ENCODE results near the gene MRPL54. TPM values are rescaled to one million over a fixed set of nuclear protein-coding genes. Genes with fewer than 3 reads are reported as not detected.

Gene MRPL54
- total RNA-seq, 1 donor from 2014 or later = 43.5 TPM

DNA sequence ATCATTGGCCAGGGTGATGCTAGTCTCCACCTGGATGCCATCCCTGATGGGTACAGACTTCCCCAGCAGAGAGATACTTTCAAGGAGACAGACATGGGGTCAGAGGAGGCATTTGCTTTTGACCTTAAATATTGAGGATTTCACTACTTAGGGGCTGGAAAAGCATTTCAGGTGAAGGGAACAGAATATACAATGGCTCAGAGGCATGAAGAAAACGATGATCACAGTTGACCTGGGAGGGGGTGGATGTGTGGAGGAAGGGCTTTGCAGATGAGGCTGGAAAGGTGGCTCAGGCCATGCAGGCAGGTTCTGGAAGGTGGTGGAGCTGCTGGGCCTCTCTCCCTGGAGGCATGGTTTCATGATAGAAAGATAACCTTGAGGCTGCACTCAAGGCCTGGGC lies 19.8 kb downstream of the MRPL54 start:
- Mint-ChIP-seq H3K4me3 (ENCODE audit: unreplicated experiment) (no peak overlapping the region), H3K27me3 (ENCODE audit: low read depth, unreplicated experiment) (peaks cover 9% of the 10 kb centered on the region), H3K4me1 (ENCODE audit: low read depth, unreplicated experiment) (no peaks in the 10 kb centered on the region), H3K27ac (ENCODE audit: unreplicated experiment) (no peak overlapping the region), H3K36me3 (ENCODE audit: low read depth, unreplicated experiment) (peaks cover 9% of the 10 kb centered on the region), H3K9me3 (ENCODE audit: unreplicated experiment) (peaks cover 21% of the 10 kb centered on the region)
- no peaks in the 10 kb centered on the region for H4K20me1 ChIP-seq (ENCODE audit: insufficient read depth, low read length)
- H3K4me3 ChIP-seq (ENCODE audit: insufficient read depth, low read depth, low read length) = no peak overlapping the region
- H3K27me3 ChIP-seq (ENCODE audit: insufficient read depth, low read length) = peaks cover 7% of the 10 kb centered on the region
- no peak overlapping the region for H3K27ac ChIP-seq (ENCODE audit: low read depth, low read length)
- peaks cover 22% of the 10 kb centered on the region for H3K9me3 ChIP-seq (ENCODE audit: insufficient read depth, low read depth, low read length)
- TF ChIP-seq EZH2 (IDR thresholded peaks at IDR 0.05; ENCODE audit: insufficient read depth, low read length) = no peak
- TF ChIP-seq, protein P1, sequence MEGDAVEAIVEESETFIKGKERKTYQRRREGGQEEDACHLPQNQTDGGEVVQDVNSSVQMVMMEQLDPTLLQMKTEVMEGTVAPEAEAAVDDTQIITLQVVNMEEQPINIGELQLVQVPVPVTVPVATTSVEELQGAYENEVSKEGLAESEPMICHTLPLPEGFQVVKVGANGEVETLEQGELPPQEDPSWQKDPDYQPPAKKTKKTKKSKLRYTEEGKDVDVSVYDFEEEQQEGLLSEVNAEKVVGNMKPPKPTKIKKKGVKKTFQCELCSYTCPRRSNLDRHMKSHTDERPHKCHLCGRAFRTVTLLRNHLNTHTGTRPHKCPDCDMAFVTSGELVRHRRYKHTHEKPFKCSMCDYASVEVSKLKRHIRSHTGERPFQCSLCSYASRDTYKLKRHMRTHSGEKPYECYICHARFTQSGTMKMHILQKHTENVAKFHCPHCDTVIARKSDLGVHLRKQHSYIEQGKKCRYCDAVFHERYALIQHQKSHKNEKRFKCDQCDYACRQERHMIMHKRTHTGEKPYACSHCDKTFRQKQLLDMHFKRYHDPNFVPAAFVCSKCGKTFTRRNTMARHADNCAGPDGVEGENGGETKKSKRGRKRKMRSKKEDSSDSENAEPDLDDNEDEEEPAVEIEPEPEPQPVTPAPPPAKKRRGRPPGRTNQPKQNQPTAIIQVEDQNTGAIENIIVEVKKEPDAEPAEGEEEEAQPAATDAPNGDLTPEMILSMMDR (IDR thresholded peaks at IDR 0.05; ENCODE audit: insufficient read depth, low read depth, low read length) = no peak
- DNase-seq (ENCODE audit: low read depth) (no peak), FAIRE-seq (no peak)
- no peaks in the 10 kb centered on the region for H3K36me3 ChIP-seq (ENCODE audit: insufficient read depth, low read length)
- no peaks in the 10 kb centered on the region for H3K4me1 ChIP-seq (ENCODE audit: insufficient read depth, low read length)
- no peak overlapping the region for H3K9ac ChIP-seq (ENCODE audit: low read length)
- H3K79me2 ChIP-seq (ENCODE audit: insufficient read depth, low read length) = no peaks in the 10 kb centered on the region
- no peak overlapping the region for H3K4me2 ChIP-seq (ENCODE audit: low read length)
- H2AFZ ChIP-seq (ENCODE audit: low read depth, low read length) = no peak overlapping the region

DNA sequence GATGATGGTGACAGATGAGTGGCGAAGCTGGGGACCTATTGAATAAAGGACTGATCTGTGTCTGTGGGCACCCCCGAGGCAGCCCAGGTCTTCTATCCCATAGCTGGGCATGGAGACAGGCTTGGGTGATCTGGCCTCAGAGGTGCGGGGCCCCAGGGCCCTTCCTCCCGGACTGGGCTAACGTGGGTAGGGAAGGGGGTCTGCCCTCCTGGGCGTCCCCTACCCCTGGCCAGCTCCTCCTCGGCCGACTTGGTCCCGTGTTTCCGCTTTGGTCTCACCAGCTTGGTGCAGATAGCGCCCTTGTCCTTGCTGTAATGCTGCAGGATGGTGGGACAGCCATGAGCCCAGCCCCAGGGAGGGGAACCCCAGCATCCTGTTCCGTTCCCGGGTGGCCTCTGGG lies 20.4 kb downstream of the MRPL54 start:
- no peak overlapping the region for H3K4me3 Mint-ChIP-seq (ENCODE audit: unreplicated experiment)

More for the DNA sequence above, 20.4 kb downstream of the MRPL54 start:
- H3K4me2 ChIP-seq (ENCODE audit: low read length) = no peak overlapping the region
- peaks cover 22% of the 10 kb centered on the region for H3K9me3 ChIP-seq (ENCODE audit: insufficient read depth, low read depth, low read length)
- H3K4me1 Mint-ChIP-seq (ENCODE audit: low read depth, unreplicated experiment) = no peaks in the 10 kb centered on the region
- FAIRE-seq = no peak
- H3K27me3 ChIP-seq (ENCODE audit: insufficient read depth, low read length) = peaks cover 7% of the 10 kb centered on the region
- TF ChIP-seq EZH2 (IDR thresholded peaks at IDR 0.05; ENCODE audit: insufficient read depth, low read length) = no peak
- TF ChIP-seq, protein P1 (IDR thresholded peaks at IDR 0.05; ENCODE audit: insufficient read depth, low read depth, low read length) = no peak
- no peaks in the 10 kb centered on the region for H3K4me1 ChIP-seq (ENCODE audit: insufficient read depth, low read length)
- no peak overlapping the region for H2AFZ ChIP-seq (ENCODE audit: low read depth, low read length)
- H3K9me3 Mint-ChIP-seq (ENCODE audit: unreplicated experiment) = peaks cover 21% of the 10 kb centered on the region
- H3K27ac Mint-ChIP-seq (ENCODE audit: unreplicated experiment) = no peak overlapping the region
- H3K9ac ChIP-seq (ENCODE audit: low read length) = no peak overlapping the region
- H3K4me3 ChIP-seq (ENCODE audit: insufficient read depth, low read depth, low read length) = no peak overlapping the region
- no peak overlapping the region for H3K27ac ChIP-seq (ENCODE audit: low read depth, low read length)
- H3K79me2 ChIP-seq (ENCODE audit: insufficient read depth, low read length) = no peaks in the 10 kb centered on the region
- H4K20me1 ChIP-seq (ENCODE audit: insufficient read depth, low read length) = no peaks in the 10 kb centered on the region
- H3K36me3 ChIP-seq (ENCODE audit: insufficient read depth, low read length) = no peaks in the 10 kb centered on the region
- DNase-seq (ENCODE audit: low read depth) = no peak
- peaks cover 9% of the 10 kb centered on the region for H3K36me3 Mint-ChIP-seq (ENCODE audit: low read depth, unreplicated experiment)
- H3K27me3 Mint-ChIP-seq (ENCODE audit: low read depth, unreplicated experiment) = peaks cover 9% of the 10 kb centered on the region
